GM19463 (cell line): Measurements from ENCODE around the gene SLC25A36.
"Not testable (repeated sequence)": the region's sequence is repeated elsewhere in the genome, so short reads cannot be mapped to it uniquely, and the experiment has no call there.

Source experiments
- ATAC-seq: cut with Tn5 transposase; IDR thresholded peaks from one replicate; pipeline ENCODE4 v1.9.1; 2021; ENCODE audit warnings: mild to moderate bottlenecking, moderate library complexity; ENCODE audit not compliant: unreplicated experiment

The SLC25A36 gene

DNA sequence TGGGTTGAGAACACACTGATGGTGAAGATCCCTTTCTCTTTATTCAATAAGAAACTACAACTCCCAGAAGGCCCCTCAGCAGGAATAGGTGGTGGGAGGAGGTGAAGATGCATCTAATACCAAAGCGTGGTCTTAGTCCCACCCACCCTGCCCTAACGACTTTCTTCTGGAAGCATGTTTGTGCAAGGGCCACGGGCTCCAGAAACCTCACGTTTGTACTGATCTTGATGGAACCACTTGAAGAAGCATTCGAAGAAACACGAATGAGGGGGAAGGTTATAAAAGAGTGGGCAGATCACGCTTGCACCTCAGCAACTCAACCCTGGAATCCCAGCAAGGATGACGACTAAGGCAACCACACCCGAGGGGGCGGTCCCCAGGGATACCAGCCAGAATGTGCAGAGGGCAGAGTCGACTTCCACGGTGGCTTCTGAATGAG, 10.6 kb upstream of the SLC25A36 start:
- ATAC-seq: no peak

DNA sequence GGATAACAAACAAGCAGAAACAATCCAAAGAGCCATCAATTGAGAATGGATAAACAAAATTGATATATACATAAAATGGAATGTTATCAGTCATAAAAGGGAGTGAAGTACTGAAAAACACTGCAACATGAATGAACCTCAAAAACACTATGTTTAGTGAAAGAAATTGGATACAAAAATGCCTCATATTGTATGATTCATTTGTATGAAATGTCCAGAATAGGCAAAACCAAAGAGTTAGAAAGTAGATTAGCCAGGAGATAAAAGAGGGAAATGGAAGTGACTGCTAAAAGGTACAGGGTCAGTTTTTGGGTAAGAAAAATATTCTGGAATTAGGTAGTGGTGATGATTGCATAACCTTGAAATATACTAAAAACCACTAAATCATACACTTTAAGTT, 9.8 kb upstream of the SLC25A36 start:
- no peak for ATAC-seq

DNA sequence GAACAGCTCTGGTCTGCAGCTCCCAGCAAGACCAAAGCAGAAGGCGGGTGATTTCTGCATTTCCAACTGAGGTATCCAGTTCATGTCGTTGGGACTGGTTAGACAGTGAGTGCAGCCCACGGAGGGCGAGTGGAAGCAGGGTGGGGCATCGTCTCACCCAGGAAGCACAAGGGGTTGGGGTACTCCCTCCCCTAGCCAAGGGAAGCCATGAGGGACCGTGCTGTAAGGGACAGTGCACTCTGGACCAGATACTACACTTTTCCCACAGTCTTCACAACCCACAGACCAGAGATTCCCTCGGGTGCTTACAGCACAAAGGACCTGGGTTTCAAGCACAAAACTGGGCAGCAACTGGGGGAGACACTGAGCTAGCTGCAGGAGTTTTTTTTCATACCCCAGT, 8.5 kb upstream of the SLC25A36 start:
- ATAC-seq: no peak

DNA sequence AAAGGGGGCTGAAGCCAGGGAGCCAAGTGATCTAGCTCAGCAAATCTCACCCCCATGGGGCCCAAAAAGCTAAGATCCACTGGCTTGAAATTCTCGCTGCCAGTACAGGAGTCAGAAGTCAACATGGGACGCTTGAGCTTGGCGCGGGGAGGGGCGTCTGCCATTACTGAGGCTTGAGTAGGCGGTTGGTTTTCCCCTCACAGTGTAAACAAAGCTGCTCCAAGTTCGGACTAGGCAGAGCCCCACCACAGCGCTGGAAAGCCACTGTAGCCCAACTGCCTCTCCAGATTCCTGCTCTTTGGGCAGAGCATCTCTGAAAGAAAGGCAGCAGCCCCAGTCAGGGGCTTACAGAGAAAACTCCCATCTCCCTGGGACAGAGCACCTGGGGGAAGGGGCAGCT, 8.1 kb upstream of the SLC25A36 start:
- ATAC-seq: no peak

DNA sequence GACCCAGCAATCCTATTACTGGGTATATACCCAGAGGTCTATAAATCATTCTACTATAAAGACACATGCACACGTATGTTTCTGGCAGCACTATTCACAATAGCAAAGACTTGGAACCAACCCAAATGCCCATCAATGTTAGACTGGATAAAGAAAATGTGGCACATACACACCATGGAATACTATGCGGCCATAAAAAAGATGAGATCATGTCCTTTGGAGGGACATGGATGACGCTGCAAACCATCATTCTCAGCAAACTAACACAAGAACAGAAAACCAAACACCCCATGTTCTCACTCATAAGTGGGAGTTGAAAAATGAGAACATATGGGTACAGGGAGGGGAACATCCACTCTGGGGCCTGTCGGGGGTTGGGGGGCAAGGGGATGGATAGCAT, 2.3 kb upstream of the SLC25A36 start:
- ATAC-seq: not testable (repeated sequence)

DNA sequence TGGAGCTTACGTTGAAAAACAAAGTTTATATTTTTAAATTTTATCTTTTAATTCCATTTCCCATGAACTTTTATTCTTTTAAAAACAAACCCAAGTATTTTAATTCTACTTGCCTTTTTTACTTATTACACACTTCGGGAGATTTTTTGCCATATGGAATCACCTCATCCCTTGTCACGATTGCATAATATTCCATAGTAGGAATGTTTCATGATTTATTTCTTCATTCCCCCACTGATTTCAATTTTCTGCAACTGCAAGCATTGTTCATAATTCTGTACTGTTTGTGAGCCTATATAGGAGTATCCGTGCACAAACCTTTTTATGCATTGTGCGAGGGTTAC, 574 bp upstream of the SLC25A36 start:
- no peak for ATAC-seq

DNA sequence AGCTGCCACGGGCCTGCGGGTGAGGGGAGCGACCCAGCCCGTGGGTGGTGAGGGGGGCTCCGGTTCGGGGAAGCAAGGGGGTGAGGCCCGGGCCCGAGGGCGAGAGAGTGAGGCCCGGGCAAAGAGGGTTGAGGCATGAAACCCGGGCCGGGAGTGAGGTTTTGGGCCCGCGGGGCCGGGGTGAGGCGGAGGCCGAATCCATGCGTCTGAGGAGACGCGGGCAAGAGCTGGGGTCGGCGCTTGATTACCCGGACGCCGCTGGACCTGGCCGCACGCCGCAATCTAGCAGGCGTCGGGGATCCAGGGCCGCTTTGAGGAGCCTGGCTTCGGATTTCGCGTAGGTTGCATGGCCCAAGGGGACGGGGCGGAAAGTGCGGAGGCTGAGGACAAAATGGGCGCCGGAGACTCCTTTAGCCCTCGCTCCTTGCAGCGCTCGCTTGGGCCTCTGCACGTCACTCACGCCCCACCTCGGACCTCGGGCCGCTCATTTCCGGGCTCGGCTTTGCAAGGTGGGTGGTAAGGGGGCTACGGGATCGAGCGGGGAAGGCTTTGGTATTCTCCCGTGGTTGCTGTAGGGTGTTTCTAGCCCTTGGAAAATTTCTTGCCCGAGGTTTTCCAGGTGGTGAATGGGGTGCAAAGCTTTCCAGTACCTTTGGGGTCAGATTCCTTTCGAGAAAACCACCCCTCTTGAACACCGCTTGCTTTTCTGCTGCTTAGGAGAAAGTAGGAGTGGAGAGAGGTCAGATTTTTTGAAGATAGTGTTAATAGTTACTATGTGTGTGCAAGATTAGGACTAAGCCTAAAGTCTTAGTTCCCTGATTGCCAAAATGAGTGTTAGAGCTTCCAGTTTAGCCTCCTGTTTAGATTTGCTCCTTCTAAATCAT, 827 bp downstream of the SLC25A36 start:
- ATAC-seq: peak; percentile 37

DNA sequence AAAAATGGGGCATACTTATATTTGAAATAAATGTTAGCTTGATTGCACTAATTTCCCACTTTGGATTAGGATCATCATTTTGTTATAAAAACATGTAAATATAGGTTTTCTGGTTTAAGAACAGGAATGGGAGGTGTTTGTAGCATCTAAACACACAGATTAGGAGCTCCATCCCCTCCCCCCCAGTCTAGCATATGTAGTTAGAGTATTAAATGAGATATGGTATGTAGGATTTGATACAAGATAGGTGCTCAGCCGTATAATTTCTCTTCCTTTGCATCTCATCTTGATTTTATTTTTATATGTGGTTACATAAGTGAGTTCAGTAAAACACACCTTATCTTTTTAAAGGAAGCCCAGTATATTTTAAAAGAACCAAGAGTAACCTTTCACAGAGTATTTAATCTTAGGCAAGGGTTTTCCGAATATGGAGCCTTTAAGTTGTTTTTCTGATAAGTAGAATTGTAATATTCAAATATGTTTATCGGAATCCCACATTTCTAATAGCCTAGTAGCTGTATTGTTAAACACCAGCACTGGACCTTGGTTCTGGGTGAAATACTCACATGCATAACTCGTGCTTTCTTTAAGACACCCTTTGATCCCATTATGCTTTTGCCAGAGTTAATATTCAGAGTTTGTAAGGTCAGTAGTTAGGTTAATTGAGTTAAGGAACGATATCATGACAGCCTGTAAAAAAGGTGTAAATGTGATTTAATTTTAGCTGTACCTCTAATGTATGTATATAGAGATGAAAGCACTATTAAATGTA, 2.3 kb downstream of the SLC25A36 start:
- ATAC-seq: no peak

DNA sequence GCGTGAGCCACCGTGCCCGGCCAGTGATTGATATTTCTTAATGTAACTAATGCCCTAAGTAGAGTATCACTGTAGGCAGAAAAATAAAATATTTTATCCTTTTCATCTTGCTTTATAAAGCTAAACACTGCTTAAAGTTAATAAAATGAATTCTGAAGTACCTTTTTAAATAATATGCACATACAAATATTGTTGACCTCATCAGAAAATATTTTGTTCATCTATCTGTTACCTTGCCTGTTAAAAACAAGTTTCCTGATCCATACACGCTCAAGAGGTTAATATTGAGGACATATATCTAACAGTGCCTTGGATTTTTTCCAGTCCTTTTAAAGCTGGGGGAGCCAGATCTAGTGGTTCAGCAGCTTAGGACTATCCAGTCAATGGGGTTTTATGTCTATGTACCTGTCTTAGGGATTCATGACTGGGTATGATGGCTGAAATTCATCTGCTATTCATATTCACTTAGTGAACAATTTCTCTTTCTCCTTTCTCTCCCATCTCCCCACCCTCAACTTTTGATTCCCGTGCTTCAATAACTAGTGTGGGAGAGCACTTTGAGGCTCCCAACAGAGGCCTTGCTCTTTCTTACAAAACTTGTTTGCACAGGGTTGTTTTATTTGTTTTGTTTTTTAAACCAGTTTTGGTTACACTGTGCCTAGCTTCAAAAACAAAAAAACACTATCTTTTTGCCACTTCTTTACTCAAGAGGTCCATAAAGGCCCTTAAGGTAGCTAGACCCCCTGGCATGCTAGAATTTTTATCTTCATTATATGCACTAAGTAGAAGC, 7.0 kb downstream of the SLC25A36 start:
- ATAC-seq: no peak

DNA sequence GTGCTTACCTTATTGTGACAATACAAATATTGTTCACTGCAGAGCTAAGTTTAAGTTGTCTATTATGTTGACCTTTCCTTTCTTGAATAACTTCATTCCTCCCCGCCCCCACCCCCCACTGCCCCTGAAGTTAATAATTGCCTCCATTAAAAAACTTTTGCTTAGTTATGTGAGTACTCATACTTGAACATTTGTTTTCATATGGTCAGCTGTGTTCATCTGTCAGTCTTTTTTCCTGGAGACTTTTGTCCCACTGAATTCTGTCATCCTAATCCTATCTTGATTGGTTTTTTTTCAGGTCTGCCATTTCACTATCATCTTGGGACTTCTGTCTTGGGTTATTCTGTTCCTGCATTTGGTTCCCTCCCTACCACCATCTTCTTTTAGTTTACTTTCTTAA, 8.5 kb downstream of the SLC25A36 start:
- no peak for ATAC-seq

DNA sequence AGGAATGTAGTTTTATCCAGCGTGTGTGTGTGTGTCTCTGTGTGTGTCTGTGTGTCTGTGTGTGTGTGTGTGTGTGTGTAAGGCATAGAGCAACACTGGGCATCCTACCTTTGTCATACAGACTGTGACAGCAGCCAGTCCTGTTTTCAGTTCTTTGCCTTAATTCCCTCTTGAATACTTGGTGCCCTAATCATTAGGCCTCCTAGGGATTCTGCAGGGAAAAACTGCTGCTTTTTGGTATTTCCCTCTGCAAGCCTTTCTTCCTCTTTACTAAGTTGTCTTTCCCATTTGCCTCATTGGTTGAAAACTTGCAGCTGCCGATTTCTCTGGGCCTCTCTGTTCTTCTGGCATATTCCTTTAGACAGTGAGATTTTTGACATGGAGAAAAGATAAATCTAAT, 9.2 kb downstream of the SLC25A36 start:
- no peak for ATAC-seq

DNA sequence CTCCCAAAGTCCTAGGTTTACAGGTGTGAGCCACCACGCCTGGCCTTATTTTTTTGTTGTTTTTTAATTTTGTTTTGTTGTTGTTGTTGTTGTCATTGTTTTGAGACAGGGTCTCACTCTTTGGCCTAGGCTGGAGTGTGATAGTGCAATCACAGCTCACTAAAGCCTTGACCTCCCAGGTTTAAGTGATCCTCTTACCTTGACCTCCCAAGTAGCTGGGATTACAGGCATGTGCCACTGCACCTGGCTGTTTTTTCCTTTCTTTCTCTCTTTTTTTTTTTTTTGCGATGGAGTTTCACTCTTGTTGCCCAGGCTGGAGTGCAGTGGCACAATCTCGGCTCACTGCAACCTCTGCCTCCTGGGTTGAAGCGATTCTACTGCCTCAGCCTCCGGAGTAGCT, 10.1 kb downstream of the SLC25A36 start:
- ATAC-seq: not testable (repeated sequence)

DNA sequence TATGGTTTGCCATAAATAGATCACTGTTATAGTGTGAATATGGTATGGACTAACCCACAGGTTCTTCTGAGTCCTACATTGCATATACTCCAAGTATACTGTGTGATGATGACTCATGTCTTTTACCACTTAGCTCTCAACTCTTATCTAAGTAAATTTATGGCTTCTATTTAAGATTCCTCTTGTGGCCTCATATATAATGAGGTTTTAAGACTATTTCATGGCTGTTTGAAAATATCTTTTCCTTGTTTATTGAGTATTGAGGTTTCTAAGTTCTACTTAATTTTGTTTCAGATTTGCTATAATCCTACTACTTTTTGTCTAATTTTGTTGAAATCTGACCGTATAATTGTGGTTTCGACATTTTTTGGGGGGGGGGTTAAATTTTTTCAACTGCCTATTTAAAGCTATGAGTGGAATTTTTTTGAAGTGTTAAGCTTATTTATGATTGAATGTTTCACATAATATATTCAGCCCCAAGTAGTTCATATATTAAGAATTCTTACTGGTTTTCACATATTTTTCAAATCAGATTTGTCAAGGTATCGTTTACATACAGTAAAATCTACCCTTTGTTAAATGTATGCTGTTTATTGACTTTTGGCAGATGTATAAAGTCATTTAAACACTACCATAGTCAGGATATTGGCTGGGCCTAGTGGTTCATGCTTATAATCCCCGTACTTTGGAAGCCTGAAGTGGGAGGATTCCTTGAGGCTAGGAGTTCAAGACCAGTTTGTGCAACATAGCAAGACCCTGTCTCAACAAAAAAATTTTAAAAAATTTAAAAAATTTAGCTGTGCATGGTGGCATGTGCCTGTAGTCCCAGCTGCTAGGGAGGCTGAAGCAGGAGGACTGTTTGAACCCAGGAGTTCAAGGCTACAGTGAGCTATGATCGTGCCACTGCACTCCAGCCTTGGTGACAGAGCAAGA, 11.7 kb downstream of the SLC25A36 start:
- ATAC-seq: no peak

DNA sequence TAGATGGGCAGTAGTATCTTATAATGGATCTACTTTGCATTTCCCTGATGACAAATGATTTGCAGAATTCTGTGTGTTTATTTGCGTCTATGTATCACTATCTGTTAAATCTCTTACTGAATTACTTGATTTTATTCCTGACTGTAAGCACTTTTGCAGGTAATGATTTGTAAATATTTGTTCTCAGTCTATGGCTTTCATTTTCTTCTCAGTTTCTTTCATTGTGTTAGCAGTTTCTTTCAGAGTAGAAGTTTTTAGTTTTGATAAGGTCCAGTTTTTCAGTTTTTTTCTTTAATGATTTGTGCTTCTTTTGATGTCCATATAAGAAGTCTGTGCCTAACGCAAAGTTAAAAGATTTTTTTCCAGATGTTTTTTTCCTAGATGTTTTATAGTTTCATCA, 12.9 kb downstream of the SLC25A36 start:
- ATAC-seq: no peak

DNA sequence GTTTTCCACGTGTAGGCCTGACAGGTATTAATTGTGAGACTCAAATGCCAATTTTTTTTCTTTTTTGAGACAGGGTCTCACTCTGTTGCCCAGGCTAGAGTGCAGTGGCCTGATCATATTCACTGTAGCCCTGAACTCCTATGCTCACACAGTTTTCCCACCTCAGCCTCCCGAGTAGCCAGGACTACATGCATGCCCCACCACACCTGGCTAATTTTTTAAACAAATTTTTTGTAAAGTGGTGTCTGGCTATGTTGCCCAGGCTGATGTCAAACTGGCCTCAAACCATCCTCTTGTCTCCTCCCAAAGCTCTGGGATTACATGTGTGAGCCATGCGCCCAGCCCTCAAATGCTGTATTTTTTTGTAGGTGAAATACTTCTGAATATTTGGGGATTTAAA, 14.0 kb downstream of the SLC25A36 start:
- no peak for ATAC-seq

DNA sequence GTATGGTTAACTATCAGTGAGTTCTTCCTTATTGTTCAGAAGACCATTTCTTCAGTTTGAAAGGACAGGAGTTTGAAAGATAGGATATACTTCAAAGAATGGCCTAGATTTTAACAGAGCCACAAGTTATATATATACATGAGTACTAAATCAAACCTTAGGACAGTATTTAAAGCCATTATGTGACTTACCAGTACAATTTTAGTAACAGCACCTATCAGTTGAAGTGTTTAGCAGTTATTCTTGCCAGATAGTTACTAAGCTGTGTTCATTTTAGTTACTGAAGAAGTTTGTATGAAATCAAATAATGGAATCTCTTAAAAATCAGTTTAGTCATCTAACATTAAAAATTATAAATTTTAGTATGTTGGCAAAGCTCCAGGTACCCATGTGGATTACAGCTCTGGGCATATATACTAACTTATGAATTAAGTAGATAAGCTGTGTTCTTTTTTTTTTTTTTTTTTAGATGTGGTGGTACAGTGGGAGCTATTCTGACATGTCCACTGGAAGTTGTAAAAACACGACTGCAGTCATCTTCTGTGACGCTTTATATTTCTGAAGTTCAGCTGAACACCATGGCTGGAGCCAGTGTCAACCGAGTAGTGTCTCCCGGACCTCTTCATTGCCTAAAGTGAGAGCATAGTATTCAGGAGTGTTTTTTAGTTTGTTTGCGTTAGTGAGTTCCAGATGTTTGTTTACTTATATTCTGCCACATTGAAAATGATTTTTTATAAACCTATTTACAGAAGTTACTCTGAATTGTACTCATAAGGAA, 14.6 kb downstream of the SLC25A36 start:
- ATAC-seq: no peak

DNA sequence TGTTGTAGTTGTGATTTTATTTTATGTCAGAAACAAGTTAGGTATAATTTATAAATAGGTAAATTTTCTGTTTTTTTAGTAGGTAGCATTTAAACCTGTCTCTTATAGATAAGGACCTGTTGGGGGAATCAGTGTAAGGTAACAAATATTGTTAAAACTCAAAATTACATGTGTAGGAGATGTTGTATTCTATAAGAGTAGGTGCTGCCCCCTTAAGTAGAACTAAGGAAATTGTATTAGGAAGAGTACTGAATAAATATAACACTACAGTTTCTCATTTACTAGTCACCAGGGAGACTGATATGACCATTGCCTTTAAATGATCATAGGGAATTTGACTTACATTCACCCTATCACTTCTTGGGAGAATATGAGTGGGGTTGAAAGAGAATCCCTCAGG, 31.2 kb downstream of the SLC25A36 start:
- no peak for ATAC-seq

DNA sequence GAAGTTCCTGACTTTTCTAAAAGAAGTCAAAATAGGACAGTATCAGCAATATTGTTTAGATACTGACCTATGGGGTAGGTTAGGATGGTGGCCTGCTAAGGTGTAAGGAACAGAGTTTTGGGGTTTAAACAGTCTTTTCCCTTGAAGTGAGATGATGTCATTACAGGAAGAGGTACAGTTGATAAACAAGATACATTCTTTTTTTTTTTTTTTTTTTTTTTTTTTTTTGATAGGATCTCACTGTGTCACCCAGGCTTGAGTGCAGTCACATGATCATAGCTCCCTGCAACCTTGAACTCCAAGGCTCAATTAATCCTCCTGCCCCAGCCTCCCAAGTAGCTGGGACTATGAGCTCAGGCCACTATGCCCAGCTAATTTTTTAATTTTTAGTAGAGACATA, 33.3 kb downstream of the SLC25A36 start:
- no peak for ATAC-seq

DNA sequence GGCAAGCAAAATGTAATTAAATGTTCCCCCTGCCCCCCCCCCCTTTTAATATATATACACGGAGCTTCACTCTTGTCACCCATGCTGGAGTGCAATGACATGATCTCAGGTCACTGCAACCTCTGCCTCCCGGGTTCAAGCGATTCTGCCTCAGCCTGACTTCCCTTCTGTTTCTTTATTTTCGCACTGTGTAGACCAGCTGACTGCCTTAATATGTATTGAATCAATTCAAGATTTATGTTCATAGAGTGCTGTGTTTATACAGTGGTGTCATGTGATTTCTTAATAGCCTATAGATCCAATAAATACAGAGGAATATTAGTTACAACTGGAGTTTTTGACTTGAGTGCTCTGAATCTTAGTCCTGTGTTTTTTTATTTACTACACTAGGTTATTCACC, 39.0 kb downstream of the SLC25A36 start:
- ATAC-seq: no peak

DNA sequence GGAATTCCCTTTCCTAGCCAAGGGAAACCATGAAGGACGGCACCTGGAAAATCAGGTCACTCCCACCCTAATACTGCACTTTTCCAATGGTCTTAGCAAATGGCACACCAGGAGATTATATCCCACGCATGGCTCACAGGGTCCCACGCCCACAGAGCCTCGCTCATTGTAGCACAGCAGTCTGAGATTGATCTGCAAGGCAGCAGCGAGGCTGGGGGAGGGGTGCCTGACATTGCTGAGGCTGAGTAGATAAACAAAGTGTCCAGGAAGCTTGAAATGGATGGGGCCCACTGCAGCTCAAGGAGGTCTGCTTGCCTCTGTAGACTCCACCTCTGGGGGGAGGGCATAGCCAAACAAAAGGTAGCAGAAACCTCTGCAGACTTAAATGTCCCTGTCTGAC, 46.2 kb downstream of the SLC25A36 start:
- not testable (repeated sequence) for ATAC-seq
